ENCODE data around the gene KHDC1L.

GRCh38 chr6:73180763-73181619, 44.3 kb downstream of the KHDC1L start:
- TF ChIP-seq EP300 (IDR thresholded peaks at IDR 0.05) (no peak), CTCF (IDR thresholded peaks at IDR 0.05) (peak; percentile 28 to 75)
